SK-N-SH (cell line): ENCODE measurements around the gene PHACTR3. TPM values are rescaled to one million over a fixed set of nuclear protein-coding genes. Genes with fewer than 3 reads are reported as not detected.

Source experiments
- CTCF ChIA-PET: fragments of 300-600, 350-600 bp; formaldehyde crosslinking; extraction: SDS; loops from one replicate; lab custom pipeline; 2021; lab: Yijun Ruan, JAX
- POLR2A ChIA-PET: fragments of 350-600 bp; sonication (Branson Sonifier 250); formaldehyde crosslinking; extraction: SDS; loops from one replicate; lab custom pipeline; 2020; ENCODE audit warnings: antibody characterized with exemption, inconsistent platforms; lab: Yijun Ruan, JAX
- DNase-seq: peaks from one replicate; pipeline ENCODE4 v3.0.0; 2012
- H2AFZ ChIP-seq: fragments of 200-600 bp; sonication (generic); 2 replicates; pipeline ENCODE4 v1.8.1; 2016; ENCODE audit warnings: antibody characterized with exemption, mild to moderate bottlenecking, low read depth
- H3F3A ChIP-seq: fragments of 200-600 bp; sonication (generic); replicated peaks from 2 replicates; pipeline ENCODE3; 2016; ENCODE audit warnings: antibody characterized with exemption, mild to moderate bottlenecking; ENCODE audit not compliant: insufficient read depth
- H3K27ac ChIP-seq, 2 experiments: fragments of 200-500 bp in 1 of 2; fragments of 200-600 bp in 1 of 2; sonication (Bioruptor generic) in 1 of 2; sonication (generic), shearing (Covaris generic) in 1 of 2; 2 replicates each; pipeline versions ENCODE4 v1.5.1 to v1.6.1; 2014 to 2016; ENCODE audit warnings: low read depth in 2 of 2, inconsistent platforms in 1 of 2, low read length in 1 of 2, mild to moderate bottlenecking in 1 of 2, mixed read lengths in 1 of 2
- H3K27me3 ChIP-seq: fragments of 200-600 bp; sonication (generic), shearing (Covaris generic); 2 replicates; pipeline ENCODE4 v1.6.1; 2016; ENCODE audit warnings: mixed run types; ENCODE audit not compliant: insufficient read depth
- H3K36me3 ChIP-seq, 2 experiments: fragments of 200-500 bp in 1 of 2; fragments of 200-600 bp in 1 of 2; sonication (Bioruptor generic) in 1 of 2; sonication (generic) in 1 of 2; replicated peaks in 1 of 2; 2 replicates each; pipeline versions ENCODE3 to v1.5.1; 2014 to 2016; ENCODE audit warnings: low read length in 1 of 2, mild to moderate bottlenecking in 1 of 2; ENCODE audit not compliant: insufficient read depth in 2 of 2, control insufficient read depth in 1 of 2
- H3K4me1 ChIP-seq, 2 experiments: fragments of 200-500 bp in 1 of 2; fragments of 200-600 bp in 1 of 2; sonication (Bioruptor generic) in 1 of 2; sonication (generic), shearing (Covaris generic) in 1 of 2; 2 replicates each; pipeline versions ENCODE4 v1.5.1 to v1.6.1; 2014 to 2016; ENCODE audit warnings: low read depth in 1 of 2, low read length in 1 of 2, mixed run types in 1 of 2; ENCODE audit not compliant: insufficient read depth in 2 of 2, control insufficient read depth in 1 of 2
- H3K4me2 ChIP-seq: fragments of 200-600 bp; sonication (generic), shearing (Covaris generic); 2 replicates; pipeline ENCODE4 v1.6.1; 2017; ENCODE audit warnings: mixed run types
- H3K4me3 ChIP-seq, 2 experiments: fragments of 200-500 bp in 1 of 2; fragments of 200-600 bp in 1 of 2; sonication (Bioruptor generic) in 1 of 2; sonication (generic), shearing (Covaris generic) in 1 of 2; 2 replicates each; pipeline versions ENCODE4 v1.5.1 to v1.8.1; 2014 to 2016; ENCODE audit warnings: low read depth in 2 of 2, inconsistent platforms in 1 of 2, low read length in 1 of 2, mild to moderate bottlenecking in 1 of 2, mixed read lengths in 1 of 2, moderate library complexity in 1 of 2
- H3K79me2 ChIP-seq: fragments of 200-600 bp; sonication (generic); 2 replicates; pipeline ENCODE4 v1.8.1; 2017; ENCODE audit warnings: mild to moderate bottlenecking; ENCODE audit not compliant: insufficient read depth
- H3K9ac ChIP-seq: fragments of 200-600 bp; sonication (generic); 2 replicates; pipeline ENCODE4 v1.6.1; 2017; ENCODE audit warnings: mixed run types
- H3K9me2 ChIP-seq: fragments of 200-600 bp; sonication (generic); 2 replicates; pipeline ENCODE4 v1.6.1; 2017; ENCODE audit warnings: mixed run types
- H3K9me3 ChIP-seq: fragments of 200-600 bp; sonication (generic); 2 replicates; pipeline ENCODE4 v1.6.1; 2017; ENCODE audit warnings: mixed run types, mild to moderate bottlenecking, moderate library complexity
- H4K20me1 ChIP-seq: fragments of 200-600 bp; sonication (generic); 2 replicates; pipeline ENCODE4 v1.6.1; 2017; ENCODE audit warnings: mild to moderate bottlenecking, mixed run types; ENCODE audit not compliant: insufficient read depth
- EP300 ChIP-seq, 2 experiments: IDR thresholded peaks; 2 replicates each; pipeline versions ENCODE4 v1.4.0 to v1.6.1; 2012; ENCODE audit warnings: borderline replicate concordance in 1 of 2, low read depth in 1 of 2, low read length in 1 of 2
- EZH2phosphoT487 ChIP-seq: fragments of 200-600 bp; sonication (generic); IDR thresholded peaks from 2 replicates; pipeline ENCODE4 v1.6.1; 2017; ENCODE audit warnings: low read depth, mixed run types, mild to moderate bottlenecking, antibody characterized with exemption, moderate library complexity, borderline replicate concordance
- GABPA ChIP-seq: IDR thresholded peaks from 2 replicates; pipeline ENCODE4 v1.4.0; 2012; ENCODE audit warnings: low read depth, mild to moderate bottlenecking
- GATA2 ChIP-seq: sonication (generic); formaldehyde crosslinking; IDR thresholded peaks from 2 replicates; pipeline ENCODE4 v1.5.0; 2020; ENCODE audit warnings: mild to moderate bottlenecking, missing genetic modification reagents
- JUND ChIP-seq: IDR thresholded peaks from 2 replicates; pipeline ENCODE4 v1.4.0; 2012
- MXI1 ChIP-seq: IDR thresholded peaks from 2 replicates; pipeline ENCODE4 v1.6.1; 2012; ENCODE audit warnings: mild to moderate bottlenecking, low read depth, low read length, improper control_type of control experiment
- NFIC ChIP-seq: IDR thresholded peaks from 2 replicates; pipeline ENCODE4 v1.4.0; 2012; ENCODE audit warnings: borderline replicate concordance
- POLR2AphosphoS5 ChIP-seq: IDR thresholded peaks from 2 replicates; pipeline ENCODE4 v1.6.1; 2012; ENCODE audit warnings: low read depth, low read length
- RAD21 ChIP-seq: IDR thresholded peaks from 2 replicates; pipeline ENCODE4 v1.6.1; 2012; ENCODE audit warnings: mild to moderate bottlenecking, low read length
- RCOR1 ChIP-seq: fragments of 150-350 bp; IDR thresholded peaks from 2 replicates; pipeline ENCODE4 v1.6.1; 2017; ENCODE audit warnings: antibody characterized with exemption, low read length
- REST ChIP-seq: IDR thresholded peaks from 2 replicates; pipeline ENCODE4 v1.6.1; 2012; ENCODE audit warnings: mild to moderate bottlenecking, low read depth, low read length, moderate library complexity
- RFX5 ChIP-seq: IDR thresholded peaks from 2 replicates; pipeline ENCODE4 v1.6.1; 2012; ENCODE audit warnings: mild to moderate bottlenecking, improper control_type of control experiment, low read length
- TAF1 ChIP-seq: IDR thresholded peaks from 2 replicates; pipeline ENCODE4 v1.6.1; 2012; ENCODE audit warnings: low read depth, mild to moderate bottlenecking, low read length, moderate library complexity, borderline replicate concordance
- TEAD4 ChIP-seq: IDR thresholded peaks from 2 replicates; pipeline ENCODE4 v1.4.0; 2012; ENCODE audit warnings: mild to moderate bottlenecking, borderline replicate concordance; ENCODE audit not compliant: insufficient read depth
- USF2 ChIP-seq: fragments of 150-350 bp; IDR thresholded peaks from 2 replicates; pipeline ENCODE4 v1.6.1; 2017; ENCODE audit warnings: antibody characterized with exemption, low read length, low read depth, borderline replicate concordance
- YY1 ChIP-seq: IDR thresholded peaks from 2 replicates; pipeline ENCODE4 v1.4.0; 2012; ENCODE audit warnings: low read depth, mild to moderate bottlenecking
- ZBTB33 ChIP-seq: IDR thresholded peaks from 2 replicates; pipeline ENCODE4 v1.4.0; 2012; ENCODE audit warnings: low read depth, borderline replicate concordance
- WGBS: methylation state at CpG from one replicate; pipeline ENCODE4 v1.1.6; 2017; ENCODE audit warnings: low lambda C conversion rate; 5-methylcytosine and 5-hydroxymethylcytosine counted together
- polyA plus RNA-seq, 3 experiments: library from polyadenylated mRNA; depleted of rRNA; stranded (reverse); fragments of >200 nt; gene quantifications; 2 replicates each; pipeline ENCODE4 v1.2.3, GENCODE V29; 2012

The PHACTR3 gene
- polyA plus RNA-seq, 1 of the 3 experiments (the other 2 are of a cell fraction) = 0.10 TPM

DNA sequence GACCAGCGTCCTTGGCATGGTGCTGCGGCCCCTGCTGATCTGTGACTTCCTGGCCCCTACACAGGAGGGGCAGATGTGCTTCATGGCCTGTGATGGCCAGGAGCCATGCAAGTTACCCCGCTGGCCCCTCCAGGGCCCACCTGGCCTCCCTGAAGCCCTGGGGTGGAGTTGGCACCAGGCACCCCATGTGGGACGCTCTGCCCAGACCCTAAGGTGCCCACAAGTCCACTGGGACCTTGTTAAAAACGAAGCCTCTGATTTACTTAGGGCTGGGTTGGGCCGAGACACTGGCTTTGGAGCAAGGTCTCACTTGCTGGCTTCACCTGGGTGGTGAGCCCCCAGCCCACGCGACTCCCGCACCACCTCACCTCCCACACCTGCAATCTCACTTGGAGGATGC is 139.0 kb downstream of the PHACTR3 start:
- Histone ChIP-seq H3F3A (no peaks in the 10 kb centered on the region), H4K20me1 (no peaks in the 10 kb centered on the region), H3K27me3 (no peaks in the 10 kb centered on the region), H2AFZ (no peak overlapping the region), H3K4me2 (no peak overlapping the region), H3K4me3 (no peak overlapping the region), H3K9me2 (no peaks in the 10 kb centered on the region), H3K9me3 (no peaks in the 10 kb centered on the region), H3K79me2 (no peaks in the 10 kb centered on the region), H3K36me3 (no peaks in the 10 kb centered on the region), H3K9ac (no peak overlapping the region), H3K27ac (no peak overlapping the region), H3K4me1 (no peaks in the 10 kb centered on the region)
- no peak for DNase-seq
- 36% methylated on average over 5 of the region's 9 CpGs for WGBS
- ChIA-PET CTCF (interaction anchor here (0.6 kb wide), 1 partner anchor 76 kb away, joined by 3 read pairs; no protein-coding TSS in a partner anchor), POLR2A (no interaction called here)
- TF ChIP-seq NFIC (no peak), RFX5 (no peak), JUND (no peak), EP300 (IDR thresholded peaks at IDR 0.05; ENCODE audit: borderline replicate concordance in 1 of 2, low read depth in 1 of 2, low read length in 1 of 2) (no peak), GATA2 (CRISPR knock-in tag) (no peak), YY1 (no peak)

- 44% methylated on average over 3 of the region's 21 CpGs for WGBS
- no peak for DNase-seq
- ChIA-PET CTCF (interaction anchor here (0.6 to 2.2 kb wide), 4 partner anchors 76 to 173 kb away, joined by 3 to 10 read pairs (median 5); no protein-coding TSS in a partner anchor), POLR2A (no interaction called here)
- H3K4me2 ChIP-seq = no peak overlapping the region
- no peak overlapping the region for H2AFZ ChIP-seq
- H4K20me1 ChIP-seq = no peaks in the 10 kb centered on the region
- no peaks in the 10 kb centered on the region for H3F3A ChIP-seq
- no peaks in the 10 kb centered on the region for H3K9me2 ChIP-seq
- H3K36me3 ChIP-seq = no peaks in the 10 kb centered on the region
- H3K4me1 ChIP-seq = no peaks in the 10 kb centered on the region
- no peaks in the 10 kb centered on the region for H3K9me3 ChIP-seq
- H3K27me3 ChIP-seq = no peaks in the 10 kb centered on the region
- no peaks in the 10 kb centered on the region for H3K79me2 ChIP-seq
- H3K4me3 ChIP-seq = no peak overlapping the region
- no peak overlapping the region for H3K9ac ChIP-seq
- TF ChIP-seq TAF1 (no peak), USF2 (no peak), TEAD4 (no peak), ZBTB33 (no peak), RCOR1 (no peak), REST (no peak), RAD21 (no peak), EZH2phosphoT487 (no peak), NFIC (no peak), GABPA (no peak), RFX5 (no peak), POLR2AphosphoS5 (no peak), MXI1 (no peak), EP300 (IDR thresholded peaks at IDR 0.05; ENCODE audit: borderline replicate concordance in 1 of 2, low read depth in 1 of 2, low read length in 1 of 2) (no peak), YY1 (no peak)
- no peak overlapping the region for H3K27ac ChIP-seq
These were observed 139.6 kb downstream of the PHACTR3 start for GRCh38 chr20:59743767-59744485.
